Mammary epithelial cell (primary cell): ENCODE data around the gene ZFP69.

ENCODE experiments used
- CTCF ChIP-seq, 2 donors: IDR thresholded peaks in 1 of 2; conservative IDR thresholded peaks in 1 of 2; 2 replicates each; pipeline ENCODE4 v1.5.1; 2011 to 2012; ENCODE audit warnings: inconsistent platforms in 2 of 2, low read length in 2 of 2, mild to moderate bottlenecking in 2 of 2, control low read depth in 1 of 2, low read depth in 1 of 2; ENCODE audit not compliant: insufficient read depth in 1 of 2; ENCODE audit errors: extremely low read depth in 1 of 2
- EZH2 ChIP-seq: IDR thresholded peaks from 2 replicates; pipeline ENCODE4 v1.6.1; 2012; ENCODE audit warnings: low read length, inconsistent platforms, borderline replicate concordance

- no peak for TF ChIP-seq CTCF (conservative IDR thresholded peaks at IDR 0.05 in 1 of 2, IDR thresholded peaks at IDR 0.05 in 1 of 2; ENCODE audit: extremely low read depth in 1 of 2, insufficient read depth in 1 of 2, low read depth in 1 of 2, low read length in 2 of 2)
- TF ChIP-seq EZH2 = no peak
These were observed 62.2 kb downstream of the ZFP69 start for GRCh38 chr1:40539338-40539737.
